ENCODE measurements around the gene NPAS2.

- TF ChIP-seq EZH2 (IDR thresholded peaks at IDR 0.05; ENCODE audit: insufficient read depth, low read length) (no peak), CTCF (IDR thresholded peaks at IDR 0.05; ENCODE audit: insufficient read depth, low read depth, low read length) (no peak)
These were observed 63.0 kb downstream of the NPAS2 start for GRCh38 chr2:100882645-100883613.

Measured in astrocyte (in vitro differentiated cells and primary cell).